HepG2 (cell line): ENCODE results near the gene CEACAM4.

Experiments
- MXD1 ChIP-seq: sonication (generic); formaldehyde crosslinking; IDR thresholded peaks from 2 replicates; pipeline ENCODE4 v1.4.0; 2020; ENCODE audit warnings: mild to moderate bottlenecking, missing genetic modification reagents
- PRPF4 ChIP-seq: fragments of 200-400 bp; formaldehyde crosslinking; IDR thresholded peaks from 2 replicates; pipeline ENCODE4 v1.6.1; 2016; ENCODE audit warnings: low read length, low read depth; ENCODE audit not compliant: poor library complexity, severe bottlenecking
- RNF2 ChIP-seq: fragments of 450-650 bp; conservative IDR thresholded peaks from 2 replicates; pipeline ENCODE4 v1.6.1; 2016; ENCODE audit warnings: low read depth
- TEF ChIP-seq: sonication (generic); formaldehyde crosslinking; IDR thresholded peaks from 2 replicates; pipeline ENCODE4 v1.5.0; 2020; ENCODE audit warnings: missing genetic modification reagents
- ZBTB40 ChIP-seq, 2 experiments: fragments of 450-650 bp in 1 of 2; sonication (generic) in 1 of 2; formaldehyde crosslinking in 1 of 2; IDR thresholded peaks; 2 replicates each; pipeline versions ENCODE4 v1.6.1 to v1.8.0; 2016 to 2022; ENCODE audit warnings: antibody characterized with exemption in 1 of 2, mild to moderate bottlenecking in 1 of 2, missing genetic modification reagents in 1 of 2
- ZHX1 ChIP-seq: sonication (generic); formaldehyde crosslinking; IDR thresholded peaks from 2 replicates; pipeline ENCODE4 v1.8.1; 2022; ENCODE audit warnings: low read depth, mild to moderate bottlenecking, missing genetic modification reagents
- ZNF782 ChIP-seq: sonication (generic); formaldehyde crosslinking; IDR thresholded peaks from 2 replicates; pipeline ENCODE4 v1.4.0; 2020; ENCODE audit warnings: missing genetic modification reagents, mild to moderate bottlenecking, borderline replicate concordance
- TF ChIP-seq, protein P1 (sequence below): sonication (generic); formaldehyde crosslinking; IDR thresholded peaks from 2 replicates; pipeline ENCODE4 v1.5.0; 2020; ENCODE audit warnings: mild to moderate bottlenecking, missing genetic modification reagents, moderate library complexity
- TF ChIP-seq, protein P2 (sequence below): sonication (generic); formaldehyde crosslinking; IDR thresholded peaks from 2 replicates; pipeline ENCODE4 v1.5.0; 2020; ENCODE audit warnings: missing genetic modification reagents

DNA sequence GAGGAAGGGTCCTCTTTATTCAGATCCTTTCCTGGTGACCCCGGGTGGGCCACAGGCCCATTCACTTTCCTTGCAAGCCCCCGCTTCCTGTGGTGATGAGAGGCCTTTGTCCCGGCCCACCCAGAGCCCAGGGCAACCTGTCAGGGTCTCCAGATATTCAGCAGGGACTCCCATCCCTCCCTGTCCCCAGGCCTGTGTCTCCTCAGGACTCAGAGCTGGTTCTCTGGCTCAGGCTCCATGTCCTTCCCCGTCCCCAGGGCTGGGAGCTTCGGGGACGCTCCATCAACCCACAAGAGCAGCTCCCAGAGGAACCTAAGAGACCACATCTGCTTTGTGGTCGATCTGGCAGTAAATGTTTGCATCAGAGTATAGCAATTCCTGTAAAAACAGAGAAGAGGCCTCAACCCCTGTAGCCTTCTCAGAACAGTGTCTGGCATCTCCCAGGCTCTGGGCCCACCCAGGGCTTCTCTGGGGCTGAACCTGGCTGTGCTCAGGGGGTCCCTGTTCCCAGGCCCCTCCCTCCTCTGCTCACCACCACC is 7.8 kb downstream of the CEACAM4 start:
- TF ChIP-seq ZNF782 (CRISPR knock-in tag) (no peak), ZBTB40 (IDR thresholded peaks at IDR 0.05) (no peak), ZBTB40 (CRISPR knock-in tag; IDR thresholded peaks at IDR 0.05) (no peak), MXD1 (CRISPR knock-in tag) (no peak), TEF (no peak), PRPF4 (no peak), ZHX1 (CRISPR knock-in tag) (no peak), RNF2 (no peak)
- TF ChIP-seq, protein P1, sequence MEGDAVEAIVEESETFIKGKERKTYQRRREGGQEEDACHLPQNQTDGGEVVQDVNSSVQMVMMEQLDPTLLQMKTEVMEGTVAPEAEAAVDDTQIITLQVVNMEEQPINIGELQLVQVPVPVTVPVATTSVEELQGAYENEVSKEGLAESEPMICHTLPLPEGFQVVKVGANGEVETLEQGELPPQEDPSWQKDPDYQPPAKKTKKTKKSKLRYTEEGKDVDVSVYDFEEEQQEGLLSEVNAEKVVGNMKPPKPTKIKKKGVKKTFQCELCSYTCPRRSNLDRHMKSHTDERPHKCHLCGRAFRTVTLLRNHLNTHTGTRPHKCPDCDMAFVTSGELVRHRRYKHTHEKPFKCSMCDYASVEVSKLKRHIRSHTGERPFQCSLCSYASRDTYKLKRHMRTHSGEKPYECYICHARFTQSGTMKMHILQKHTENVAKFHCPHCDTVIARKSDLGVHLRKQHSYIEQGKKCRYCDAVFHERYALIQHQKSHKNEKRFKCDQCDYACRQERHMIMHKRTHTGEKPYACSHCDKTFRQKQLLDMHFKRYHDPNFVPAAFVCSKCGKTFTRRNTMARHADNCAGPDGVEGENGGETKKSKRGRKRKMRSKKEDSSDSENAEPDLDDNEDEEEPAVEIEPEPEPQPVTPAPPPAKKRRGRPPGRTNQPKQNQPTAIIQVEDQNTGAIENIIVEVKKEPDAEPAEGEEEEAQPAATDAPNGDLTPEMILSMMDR (CRISPR knock-in tag): no peak
- TF ChIP-seq, protein P2, sequence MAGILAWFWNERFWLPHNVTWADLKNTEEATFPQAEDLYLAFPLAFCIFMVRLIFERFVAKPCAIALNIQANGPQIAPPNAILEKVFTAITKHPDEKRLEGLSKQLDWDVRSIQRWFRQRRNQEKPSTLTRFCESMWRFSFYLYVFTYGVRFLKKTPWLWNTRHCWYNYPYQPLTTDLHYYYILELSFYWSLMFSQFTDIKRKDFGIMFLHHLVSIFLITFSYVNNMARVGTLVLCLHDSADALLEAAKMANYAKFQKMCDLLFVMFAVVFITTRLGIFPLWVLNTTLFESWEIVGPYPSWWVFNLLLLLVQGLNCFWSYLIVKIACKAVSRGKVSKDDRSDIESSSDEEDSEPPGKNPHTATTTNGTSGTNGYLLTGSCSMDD: no peak
